CD4-positive, alpha-beta T cell (primary cell): ENCODE results near the gene EFR3B. TPM values are rescaled to one million over a fixed set of nuclear protein-coding genes. Genes with fewer than 3 reads are reported as not detected.

Experiments used
- ATAC-seq: fragments of 200-7000 bp; cut with Tn5 transposase; one replicate; pipeline ENCODE4 v1.10.0; 2022; ENCODE audit warnings: mild to moderate bottlenecking; ENCODE audit not compliant: poor library complexity
- CTCF ChIA-PET: fragments of 350-600 bp; sonication (Branson Sonifier 250); formaldehyde crosslinking; loops from one replicate; lab custom pipeline; 2021; ENCODE audit warnings: antibody characterized with exemption, inconsistent platforms; lab: Charles Lee
- POLR2A ChIA-PET: fragments of 350-600 bp; sonication (Branson Sonifier 250); formaldehyde crosslinking; loops from one replicate; lab custom pipeline; 2021; ENCODE audit warnings: antibody characterized with exemption, inconsistent platforms; lab: Charles Lee
- DNase-seq, 14 experiments: peaks; one replicate each; pipeline ENCODE4 v3.0.0-alpha.2; 2013 to 2020; ENCODE audit warnings: mixed read lengths in 2 of 14
- H3K27ac ChIP-seq, 2 donors: one replicate each; pipeline versions ENCODE4 v1.5.1 to v1.7.0; 2013; ENCODE audit warnings: low read length in 2 of 2, low read depth in 1 of 2, mild to moderate bottlenecking in 1 of 2
- H3K27me3 ChIP-seq, 2 experiments: 1 replicate in 1 of 2; 2 replicates in 1 of 2; pipeline versions ENCODE4 v1.6.1 to v1.7.0; 2013; ENCODE audit warnings: low read length in 2 of 2, control low read depth in 1 of 2, mild to moderate bottlenecking in 1 of 2, moderate library complexity in 1 of 2; ENCODE audit not compliant: insufficient read depth in 2 of 2, control insufficient read depth in 1 of 2
- H3K36me3 ChIP-seq: one replicate; pipeline ENCODE4 v1.6.1; 2013; ENCODE audit warnings: low read length, control low read depth; ENCODE audit not compliant: insufficient read depth
- H3K4me1 ChIP-seq: one replicate; pipeline ENCODE4 v1.6.1; 2013; ENCODE audit warnings: low read length, control low read depth; ENCODE audit not compliant: insufficient read depth
- H3K4me3 ChIP-seq: one replicate; pipeline ENCODE4 v1.5.1; 2013; ENCODE audit warnings: mild to moderate bottlenecking, low read length, moderate library complexity
- H3K9me3 ChIP-seq, 2 experiments: 1 replicate in 1 of 2; 2 replicates in 1 of 2; pipeline versions ENCODE4 v1.6.1 to v1.7.0; 2013; ENCODE audit warnings: low read length in 2 of 2, mild to moderate bottlenecking in 2 of 2, control low read depth in 1 of 2, moderate library complexity in 1 of 2; ENCODE audit not compliant: control insufficient read depth in 1 of 2, insufficient read depth in 1 of 2
- H3K27ac Mint-ChIP-seq: one replicate; pipeline ENCODE4 v1.8.0; 2020; ENCODE audit warnings: mixed read lengths
- H3K27me3 Mint-ChIP-seq: one replicate; pipeline ENCODE4 v1.8.0; 2021; ENCODE audit warnings: mixed read lengths
- H3K36me3 Mint-ChIP-seq: one replicate; pipeline ENCODE4 v1.8.0; 2021; ENCODE audit warnings: low read depth, mixed read lengths
- H3K4me1 Mint-ChIP-seq: one replicate; pipeline ENCODE4 v1.8.0; 2021; ENCODE audit warnings: low read depth, mixed read lengths
- H3K4me3 Mint-ChIP-seq: one replicate; pipeline ENCODE4 v1.8.0; 2020; ENCODE audit warnings: mild to moderate bottlenecking, mixed read lengths
- H3K9me3 Mint-ChIP-seq: one replicate; pipeline ENCODE4 v1.8.0; 2020; ENCODE audit warnings: mixed read lengths
- intact Hi-C, 2 experiments: fragments of 100-400 bp; cut with DNase I in 1 of 2; cut with micrococcal nuclease in 1 of 2; formaldehyde crosslinking; loops; one replicate each; pipeline versions ENCODE4 v1.15.1 to v1.9.0; 2023 to 2025; cut with DNase I, micrococcal nuclease
- total RNA-seq, 174 experiments: library from RNA in 2 of 174; stranded (reverse) in 2 of 174; gene quantifications; one replicate each; pipeline ENCODE4 v1.2.3 and lab custom pipeline; 2021 to 2026
- TF ChIP-seq, protein P1 (sequence below): fragments of 200-600 bp; IDR thresholded peaks from one replicate; pipeline ENCODE4 v1.8.0; 2022; ENCODE audit warnings: antibody characterized with exemption, mild to moderate bottlenecking

Gene EFR3B
- total RNA-seq, 2 experiments from 2014 or later, result 0.11 TPM; not detected in 1

DNA sequence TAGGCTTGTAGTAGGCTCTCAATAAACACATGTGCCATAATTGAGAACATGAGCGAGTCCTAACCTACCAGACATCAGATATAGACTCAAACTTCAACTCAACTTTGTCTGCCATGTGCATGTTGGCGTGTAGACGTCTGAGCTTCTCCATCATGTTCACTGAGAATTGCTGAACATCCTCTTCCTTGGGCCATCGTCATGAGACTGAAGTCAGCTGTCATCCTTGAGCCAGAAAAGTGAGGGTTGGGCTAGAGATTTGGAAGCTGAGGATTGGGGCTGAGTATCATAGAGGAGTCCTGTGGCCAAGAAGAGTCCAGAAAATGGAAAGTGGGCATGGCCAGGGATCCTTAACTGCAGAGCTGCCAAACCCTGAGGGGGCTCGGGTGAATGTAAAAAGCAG, 7.8 kb upstream of the EFR3B start:
- ChIA-PET POLR2A (no interaction called here), CTCF (no interaction called here)
- Histone ChIP-seq H3K36me3 (no peaks in the 10 kb centered on the region), H3K9me3 (no peaks in the 10 kb centered on the region), H3K4me3 (no peak overlapping the region), H3K27me3 (no peaks in the 10 kb centered on the region), H3K27ac (no peak overlapping the region), H3K4me1 (no peaks in the 10 kb centered on the region)
- DNase-seq (no peak), ATAC-seq (no peak)
- Mint-ChIP-seq H3K36me3 (no peaks in the 10 kb centered on the region), H3K4me1 (no peaks in the 10 kb centered on the region), H3K27me3 (no peaks in the 10 kb centered on the region), H3K9me3 (no peaks in the 10 kb centered on the region), H3K27ac (no peak overlapping the region), H3K4me3 (no peak overlapping the region)
- TF ChIP-seq, protein P1, sequence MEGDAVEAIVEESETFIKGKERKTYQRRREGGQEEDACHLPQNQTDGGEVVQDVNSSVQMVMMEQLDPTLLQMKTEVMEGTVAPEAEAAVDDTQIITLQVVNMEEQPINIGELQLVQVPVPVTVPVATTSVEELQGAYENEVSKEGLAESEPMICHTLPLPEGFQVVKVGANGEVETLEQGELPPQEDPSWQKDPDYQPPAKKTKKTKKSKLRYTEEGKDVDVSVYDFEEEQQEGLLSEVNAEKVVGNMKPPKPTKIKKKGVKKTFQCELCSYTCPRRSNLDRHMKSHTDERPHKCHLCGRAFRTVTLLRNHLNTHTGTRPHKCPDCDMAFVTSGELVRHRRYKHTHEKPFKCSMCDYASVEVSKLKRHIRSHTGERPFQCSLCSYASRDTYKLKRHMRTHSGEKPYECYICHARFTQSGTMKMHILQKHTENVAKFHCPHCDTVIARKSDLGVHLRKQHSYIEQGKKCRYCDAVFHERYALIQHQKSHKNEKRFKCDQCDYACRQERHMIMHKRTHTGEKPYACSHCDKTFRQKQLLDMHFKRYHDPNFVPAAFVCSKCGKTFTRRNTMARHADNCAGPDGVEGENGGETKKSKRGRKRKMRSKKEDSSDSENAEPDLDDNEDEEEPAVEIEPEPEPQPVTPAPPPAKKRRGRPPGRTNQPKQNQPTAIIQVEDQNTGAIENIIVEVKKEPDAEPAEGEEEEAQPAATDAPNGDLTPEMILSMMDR, result no peak
- intact Hi-C loops, result no loop called here

DNA sequence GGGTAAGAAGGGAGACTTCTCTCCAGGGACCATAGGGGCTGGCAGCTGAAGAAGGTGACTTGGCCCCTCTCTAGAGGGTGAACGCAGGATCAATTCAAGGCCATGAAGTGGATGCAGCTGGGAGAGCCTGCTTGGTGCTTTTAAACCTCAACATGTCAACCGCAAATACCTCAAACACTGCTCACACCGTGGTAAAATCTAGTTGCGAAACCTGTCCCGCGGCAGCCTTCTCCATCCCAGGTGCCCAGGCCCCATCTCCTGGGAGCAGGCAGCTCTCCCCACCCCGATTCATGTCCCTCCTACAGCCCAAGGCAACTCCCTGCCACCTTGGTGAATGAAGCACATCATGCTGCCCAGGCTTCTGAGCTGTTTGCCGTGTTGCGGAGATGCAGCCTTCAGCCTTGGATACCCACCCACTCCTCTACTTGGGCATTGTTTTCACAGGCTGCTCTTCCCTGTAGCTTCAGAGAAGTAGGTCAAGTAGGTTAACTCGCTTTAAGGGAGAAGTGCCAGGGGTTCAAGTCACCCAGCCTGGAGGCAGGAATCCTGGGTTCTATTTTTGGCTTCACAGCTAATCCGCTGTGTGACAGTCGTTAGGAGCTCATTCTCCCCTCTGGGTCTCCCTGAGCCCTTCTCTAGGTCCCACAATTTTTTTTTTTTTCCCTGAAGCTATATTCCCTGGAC, 6.2 kb upstream of the EFR3B start:
- DNase-seq, result no peak

DNA sequence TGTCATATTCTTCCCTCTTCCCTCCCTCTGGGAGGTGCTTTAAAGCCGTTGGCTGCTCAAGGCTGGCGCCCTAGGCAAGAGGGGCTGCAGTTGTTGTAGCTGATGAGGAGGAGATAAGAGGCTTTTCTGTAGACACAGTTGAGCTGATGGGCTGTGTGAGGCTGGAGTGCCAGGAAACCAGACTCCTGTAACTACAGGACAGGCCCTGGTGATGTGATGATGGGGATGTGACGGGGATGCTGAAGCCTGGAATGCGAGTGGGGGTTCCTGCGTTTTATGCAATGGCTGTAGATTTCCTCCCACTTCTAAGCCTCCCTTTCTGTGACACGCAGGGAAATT, 5.7 kb upstream of the EFR3B start:
- DNase-seq (no peak), ATAC-seq (no peak)
- no peak overlapping the region for H3K4me3 Mint-ChIP-seq
- CTCF ChIA-PET, result no interaction called here
- no peak overlapping the region for H3K27ac ChIP-seq
- H3K4me1 Mint-ChIP-seq, result peaks cover 2% of the 10 kb centered on the region
- H3K27me3 ChIP-seq, result no peaks in the 10 kb centered on the region
- H3K4me3 ChIP-seq, result no peak overlapping the region
- H3K36me3 ChIP-seq, result no peaks in the 10 kb centered on the region
- intact Hi-C loops, result no loop called here
- H3K36me3 Mint-ChIP-seq, result no peaks in the 10 kb centered on the region
- no peaks in the 10 kb centered on the region for H3K27me3 Mint-ChIP-seq
- TF ChIP-seq, protein P1, result no peak
- POLR2A ChIA-PET, result no interaction called here
- no peak overlapping the region for H3K27ac Mint-ChIP-seq
- no peaks in the 10 kb centered on the region for H3K9me3 ChIP-seq
- H3K4me1 ChIP-seq, result peaks cover 1% of the 10 kb centered on the region
- no peaks in the 10 kb centered on the region for H3K9me3 Mint-ChIP-seq

More for the DNA sequence above, 6.2 kb upstream of the EFR3B start:
- H3K36me3 ChIP-seq, result no peaks in the 10 kb centered on the region
- no peak overlapping the region for H3K4me3 ChIP-seq
- H3K27ac ChIP-seq, result no peak overlapping the region
- CTCF ChIA-PET, result no interaction called here
- H3K4me1 Mint-ChIP-seq, result no peaks in the 10 kb centered on the region
- no peak overlapping the region for H3K4me3 Mint-ChIP-seq
- no peaks in the 10 kb centered on the region for H3K27me3 ChIP-seq
- intact Hi-C loops, result no loop called here
- no peaks in the 10 kb centered on the region for H3K4me1 ChIP-seq
- no peaks in the 10 kb centered on the region for H3K36me3 Mint-ChIP-seq
- H3K27ac Mint-ChIP-seq, result no peak overlapping the region
- H3K9me3 Mint-ChIP-seq, result no peaks in the 10 kb centered on the region
- H3K27me3 Mint-ChIP-seq, result no peaks in the 10 kb centered on the region
- ATAC-seq, result no peak
- TF ChIP-seq, protein P1, result no peak
- H3K9me3 ChIP-seq, result no peaks in the 10 kb centered on the region
- POLR2A ChIA-PET, result no interaction called here
